ENCODE results near the gene CHN2.

The CHN2 gene

DNA sequence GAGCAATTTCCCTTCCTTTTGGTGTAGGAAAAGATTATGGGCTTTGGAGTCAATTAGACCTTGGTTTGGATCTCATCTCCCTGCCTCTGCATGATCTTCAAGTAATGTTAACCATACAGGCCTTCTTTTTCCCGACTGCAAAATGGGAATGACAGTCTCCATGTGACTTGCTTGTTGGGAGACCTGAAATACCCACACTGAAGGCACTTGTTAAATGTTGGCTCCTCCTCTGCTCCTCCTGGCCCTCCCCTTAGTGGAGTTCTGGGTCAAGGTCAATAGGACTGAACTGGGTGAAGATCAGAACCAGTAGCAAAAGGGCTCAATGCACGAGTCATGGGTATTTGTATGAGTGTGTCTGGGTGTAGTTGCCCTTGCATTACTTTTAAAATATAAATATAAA is 189.7 kb downstream of the CHN2 start:
- TF ChIP-seq, protein P1, sequence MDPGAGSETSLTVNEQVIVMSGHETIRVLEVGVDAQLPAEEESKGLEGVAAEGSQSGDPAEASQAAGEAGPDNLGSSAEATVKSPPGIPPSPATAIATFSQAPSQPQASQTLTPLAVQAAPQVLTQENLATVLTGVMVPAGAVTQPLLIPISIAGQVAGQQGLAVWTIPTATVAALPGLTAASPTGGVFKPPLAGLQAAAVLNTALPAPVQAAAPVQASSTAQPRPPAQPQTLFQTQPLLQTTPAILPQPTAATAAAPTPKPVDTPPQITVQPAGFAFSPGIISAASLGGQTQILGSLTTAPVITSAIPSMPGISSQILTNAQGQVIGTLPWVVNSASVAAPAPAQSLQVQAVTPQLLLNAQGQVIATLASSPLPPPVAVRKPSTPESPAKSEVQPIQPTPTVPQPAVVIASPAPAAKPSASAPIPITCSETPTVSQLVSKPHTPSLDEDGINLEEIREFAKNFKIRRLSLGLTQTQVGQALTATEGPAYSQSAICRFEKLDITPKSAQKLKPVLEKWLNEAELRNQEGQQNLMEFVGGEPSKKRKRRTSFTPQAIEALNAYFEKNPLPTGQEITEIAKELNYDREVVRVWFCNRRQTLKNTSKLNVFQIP (CRISPR knock-in tag; IDR thresholded peaks at IDR 0.05; ENCODE audit: borderline replicate concordance, low read depth), result no peak
- no peak for TF ChIP-seq SNAI2 (CRISPR knock-in tag; IDR thresholded peaks at IDR 0.05)
- TF ChIP-seq TCF4 (CRISPR knock-in tag; IDR thresholded peaks at IDR 0.05; ENCODE audit: borderline replicate concordance), result no peak
- TF ChIP-seq ZNF565 (CRISPR knock-in tag; conservative IDR thresholded peaks at IDR 0.05; ENCODE audit: low read depth), result no peak
- no peak for ATAC-seq

DNA sequence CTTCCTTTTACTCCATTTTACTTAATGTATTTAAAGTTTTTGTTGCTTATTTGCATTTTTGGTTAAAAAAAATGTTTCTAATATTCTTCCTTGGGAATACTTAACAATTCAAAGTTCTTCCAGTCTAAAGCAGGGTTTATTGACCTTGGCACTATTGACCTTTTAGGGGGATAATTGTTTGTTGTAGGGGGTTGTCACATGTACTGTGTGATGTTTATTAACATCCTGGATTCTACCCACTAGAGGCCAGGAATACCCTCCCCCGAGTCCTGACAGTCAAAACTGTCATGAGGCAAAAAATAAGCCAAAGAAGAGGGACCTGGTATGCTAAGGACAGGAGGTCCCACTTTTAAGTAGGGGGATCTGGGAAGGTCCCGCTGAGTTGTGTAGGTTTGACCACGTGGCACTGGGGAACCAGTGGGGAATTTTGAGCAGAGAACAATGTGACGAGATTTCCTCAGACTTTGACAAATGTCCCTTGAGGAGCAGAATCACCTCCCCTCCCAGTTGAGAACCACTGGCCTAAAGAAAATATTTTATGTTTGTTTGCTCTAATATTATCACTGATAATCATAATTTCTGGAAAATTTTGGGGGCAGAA is 190.7 kb downstream of the CHN2 start:
- TF ChIP-seq GLIS3 (CRISPR knock-in tag; IDR thresholded peaks at IDR 0.05) (no peak), OSR1 (CRISPR knock-in tag; IDR thresholded peaks at IDR 0.05) (no peak), RARB (CRISPR knock-in tag; IDR thresholded peaks at IDR 0.05) (no peak), BACH2 (CRISPR knock-in tag; IDR thresholded peaks at IDR 0.05; ENCODE audit: borderline replicate concordance) (no peak), ZNF70 (CRISPR knock-in tag; IDR thresholded peaks at IDR 0.05) (no peak), CSDC2 (CRISPR knock-in tag; IDR thresholded peaks at IDR 0.05) (no peak), PPARA (CRISPR knock-in tag; IDR thresholded peaks at IDR 0.05; ENCODE audit: borderline replicate concordance) (no peak), ESRRG (CRISPR knock-in tag; IDR thresholded peaks at IDR 0.05) (no peak), TOX (CRISPR knock-in tag; IDR thresholded peaks at IDR 0.05; ENCODE audit: borderline replicate concordance) (no peak)
- TF ChIP-seq, protein P1 (CRISPR knock-in tag; IDR thresholded peaks at IDR 0.05; ENCODE audit: borderline replicate concordance, low read depth), result no peak
- TF ChIP-seq, protein P2, sequence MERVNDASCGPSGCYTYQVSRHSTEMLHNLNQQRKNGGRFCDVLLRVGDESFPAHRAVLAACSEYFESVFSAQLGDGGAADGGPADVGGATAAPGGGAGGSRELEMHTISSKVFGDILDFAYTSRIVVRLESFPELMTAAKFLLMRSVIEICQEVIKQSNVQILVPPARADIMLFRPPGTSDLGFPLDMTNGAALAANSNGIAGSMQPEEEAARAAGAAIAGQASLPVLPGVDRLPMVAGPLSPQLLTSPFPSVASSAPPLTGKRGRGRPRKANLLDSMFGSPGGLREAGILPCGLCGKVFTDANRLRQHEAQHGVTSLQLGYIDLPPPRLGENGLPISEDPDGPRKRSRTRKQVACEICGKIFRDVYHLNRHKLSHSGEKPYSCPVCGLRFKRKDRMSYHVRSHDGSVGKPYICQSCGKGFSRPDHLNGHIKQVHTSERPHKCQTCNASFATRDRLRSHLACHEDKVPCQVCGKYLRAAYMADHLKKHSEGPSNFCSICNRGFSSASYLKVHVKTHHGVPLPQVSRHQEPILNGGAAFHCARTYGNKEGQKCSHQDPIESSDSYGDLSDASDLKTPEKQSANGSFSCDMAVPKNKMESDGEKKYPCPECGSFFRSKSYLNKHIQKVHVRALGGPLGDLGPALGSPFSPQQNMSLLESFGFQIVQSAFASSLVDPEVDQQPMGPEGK (CRISPR knock-in tag; IDR thresholded peaks at IDR 0.05; ENCODE audit: borderline replicate concordance), result no peak
- ATAC-seq, result no peak

DNA sequence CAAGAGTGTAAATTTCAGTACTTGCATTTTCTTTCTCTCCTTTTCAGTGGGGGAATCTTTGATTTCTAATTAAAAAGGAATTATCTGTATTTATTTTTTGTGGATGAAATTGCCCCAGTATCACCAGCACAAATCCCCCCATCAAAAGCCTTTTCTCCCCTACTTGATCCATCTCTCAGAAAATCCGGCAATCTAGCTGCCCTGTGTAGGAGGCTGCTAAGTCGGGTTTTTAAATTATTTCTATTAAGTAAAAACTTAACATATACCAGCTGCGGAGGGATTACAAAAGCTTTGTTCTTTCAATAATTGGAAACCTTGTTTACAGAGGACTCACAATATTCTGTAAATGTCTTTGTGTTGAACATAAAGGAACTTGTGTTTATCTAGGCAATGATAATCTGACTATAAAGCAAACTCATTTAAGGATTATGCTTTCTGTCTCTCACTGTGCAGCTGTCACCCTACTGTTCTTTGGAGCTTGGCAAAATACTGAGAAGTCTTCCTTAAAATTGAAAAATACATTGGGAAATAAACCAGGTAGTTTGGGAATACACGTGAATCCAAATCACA is 191.7 kb downstream of the CHN2 start:
- TF ChIP-seq, protein P3, sequence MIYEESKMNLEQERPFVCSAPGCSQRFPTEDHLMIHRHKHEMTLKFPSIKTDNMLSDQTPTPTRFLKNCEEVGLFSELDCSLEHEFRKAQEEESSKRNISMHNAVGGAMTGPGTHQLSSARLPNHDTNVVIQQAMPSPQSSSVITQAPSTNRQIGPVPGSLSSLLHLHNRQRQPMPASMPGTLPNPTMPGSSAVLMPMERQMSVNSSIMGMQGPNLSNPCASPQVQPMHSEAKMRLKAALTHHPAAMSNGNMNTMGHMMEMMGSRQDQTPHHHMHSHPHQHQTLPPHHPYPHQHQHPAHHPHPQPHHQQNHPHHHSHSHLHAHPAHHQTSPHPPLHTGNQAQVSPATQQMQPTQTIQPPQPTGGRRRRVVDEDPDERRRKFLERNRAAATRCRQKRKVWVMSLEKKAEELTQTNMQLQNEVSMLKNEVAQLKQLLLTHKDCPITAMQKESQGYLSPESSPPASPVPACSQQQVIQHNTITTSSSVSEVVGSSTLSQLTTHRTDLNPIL (CRISPR knock-in tag; IDR thresholded peaks at IDR 0.05; ENCODE audit: low read depth), result no peak
- no peak for TF ChIP-seq ZNF8 (CRISPR knock-in tag; IDR thresholded peaks at IDR 0.05)
- TF ChIP-seq, protein P4, sequence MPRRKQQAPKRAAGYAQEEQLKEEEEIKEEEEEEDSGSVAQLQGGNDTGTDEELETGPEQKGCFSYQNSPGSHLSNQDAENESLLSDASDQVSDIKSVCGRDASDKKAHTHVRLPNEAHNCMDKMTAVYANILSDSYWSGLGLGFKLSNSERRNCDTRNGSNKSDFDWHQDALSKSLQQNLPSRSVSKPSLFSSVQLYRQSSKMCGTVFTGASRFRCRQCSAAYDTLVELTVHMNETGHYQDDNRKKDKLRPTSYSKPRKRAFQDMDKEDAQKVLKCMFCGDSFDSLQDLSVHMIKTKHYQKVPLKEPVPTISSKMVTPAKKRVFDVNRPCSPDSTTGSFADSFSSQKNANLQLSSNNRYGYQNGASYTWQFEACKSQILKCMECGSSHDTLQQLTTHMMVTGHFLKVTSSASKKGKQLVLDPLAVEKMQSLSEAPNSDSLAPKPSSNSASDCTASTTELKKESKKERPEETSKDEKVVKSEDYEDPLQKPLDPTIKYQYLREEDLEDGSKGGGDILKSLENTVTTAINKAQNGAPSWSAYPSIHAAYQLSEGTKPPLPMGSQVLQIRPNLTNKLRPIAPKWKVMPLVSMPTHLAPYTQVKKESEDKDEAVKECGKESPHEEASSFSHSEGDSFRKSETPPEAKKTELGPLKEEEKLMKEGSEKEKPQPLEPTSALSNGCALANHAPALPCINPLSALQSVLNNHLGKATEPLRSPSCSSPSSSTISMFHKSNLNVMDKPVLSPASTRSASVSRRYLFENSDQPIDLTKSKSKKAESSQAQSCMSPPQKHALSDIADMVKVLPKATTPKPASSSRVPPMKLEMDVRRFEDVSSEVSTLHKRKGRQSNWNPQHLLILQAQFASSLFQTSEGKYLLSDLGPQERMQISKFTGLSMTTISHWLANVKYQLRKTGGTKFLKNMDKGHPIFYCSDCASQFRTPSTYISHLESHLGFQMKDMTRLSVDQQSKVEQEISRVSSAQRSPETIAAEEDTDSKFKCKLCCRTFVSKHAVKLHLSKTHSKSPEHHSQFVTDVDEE (CRISPR knock-in tag; IDR thresholded peaks at IDR 0.05), result no peak
- no peak for TF ChIP-seq BACH2 (CRISPR knock-in tag; IDR thresholded peaks at IDR 0.05; ENCODE audit: borderline replicate concordance)
- no peak for TF ChIP-seq TOX (CRISPR knock-in tag; IDR thresholded peaks at IDR 0.05; ENCODE audit: borderline replicate concordance)
- TF ChIP-seq SNAI2 (CRISPR knock-in tag; IDR thresholded peaks at IDR 0.05), result no peak
- ATAC-seq, result no peak

DNA sequence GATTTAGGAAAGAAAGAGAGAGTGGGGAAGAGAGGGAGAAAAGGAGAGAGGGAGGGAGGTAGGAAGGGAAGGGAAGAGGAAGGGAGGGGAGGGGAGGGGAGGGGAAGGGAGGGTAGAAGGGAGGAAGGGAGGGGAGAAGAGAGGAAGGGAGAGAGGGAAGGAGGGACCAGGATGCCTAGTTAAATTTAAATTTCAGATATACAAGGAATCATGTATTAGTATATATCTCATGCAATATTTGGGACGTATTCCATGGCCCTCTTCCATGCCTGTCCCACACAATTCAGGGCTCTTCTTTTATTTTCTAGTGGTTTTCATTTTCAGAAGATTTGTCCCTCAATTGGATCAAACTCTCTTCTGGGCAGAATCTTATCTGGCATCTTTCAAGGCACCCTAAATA is 196.7 kb downstream of the CHN2 start:
- no peak for ATAC-seq
- TF ChIP-seq, protein P2 (CRISPR knock-in tag; IDR thresholded peaks at IDR 0.05; ENCODE audit: borderline replicate concordance), result no peak
- TF ChIP-seq ZNF70 (CRISPR knock-in tag; IDR thresholded peaks at IDR 0.05) (no peak), ZNF8 (CRISPR knock-in tag; IDR thresholded peaks at IDR 0.05) (no peak), PPARA (CRISPR knock-in tag; IDR thresholded peaks at IDR 0.05; ENCODE audit: borderline replicate concordance) (no peak), CSDC2 (CRISPR knock-in tag; IDR thresholded peaks at IDR 0.05) (no peak), RARB (CRISPR knock-in tag; IDR thresholded peaks at IDR 0.05) (no peak), SNAI2 (CRISPR knock-in tag; IDR thresholded peaks at IDR 0.05) (no peak), ZFP3 (CRISPR knock-in tag; IDR thresholded peaks at IDR 0.05) (no peak), OSR1 (CRISPR knock-in tag; IDR thresholded peaks at IDR 0.05) (no peak), ESRRG (CRISPR knock-in tag; IDR thresholded peaks at IDR 0.05) (no peak), ARNTL (CRISPR knock-in tag; IDR thresholded peaks at IDR 0.05; ENCODE audit: borderline replicate concordance, low read depth) (no peak)
- TF ChIP-seq, protein P1 (CRISPR knock-in tag; IDR thresholded peaks at IDR 0.05; ENCODE audit: borderline replicate concordance, low read depth), result no peak
- TF ChIP-seq, protein P3 (CRISPR knock-in tag; IDR thresholded peaks at IDR 0.05; ENCODE audit: low read depth), result no peak

Measured in SK-N-SH treated with all-trans-retinoic acid at 6 μM for 48 hours (cell line).